Ascending aorta (tissue), 2 donors: ENCODE measurements around the gene MYPN. TPM values are rescaled to one million over a fixed set of nuclear protein-coding genes. Genes with fewer than 3 reads are reported as not detected.
"Not testable (repeated sequence)": the region's sequence is repeated elsewhere in the genome, so short reads cannot be mapped to it uniquely, and the experiment has no call there.

Experiments used
- DNase-seq, 2 donors: peaks; one replicate each; pipeline ENCODE4 v3.0.0-alpha.2; 2019; ENCODE audit warnings: low spot score in 2 of 2
- H3K27ac ChIP-seq, 2 donors: fragments of 200-600 bp; sonication (generic); one replicate each; pipeline ENCODE4 v1.5.1; 2016 to 2017; ENCODE audit warnings: mild to moderate bottlenecking in 1 of 2
- H3K27me3 ChIP-seq: fragments of 200-600 bp; sonication (generic); one replicate; pipeline ENCODE4 v1.5.1; 2017
- H3K36me3 ChIP-seq, 2 donors: fragments of 200-600 bp; sonication (generic); one replicate each; pipeline ENCODE4 v1.5.1; 2016
- H3K4me1 ChIP-seq, 2 donors: fragments of 200-600 bp; sonication (generic); one replicate each; pipeline ENCODE4 v1.5.1; 2016 to 2017; ENCODE audit warnings: mild to moderate bottlenecking in 1 of 2
- H3K4me3 ChIP-seq, 2 donors: fragments of 200-600 bp; sonication (generic); one replicate each; pipeline ENCODE4 v1.5.1; 2016 to 2017; ENCODE audit warnings: mild to moderate bottlenecking in 1 of 2
- H3K9me3 ChIP-seq, 2 donors: fragments of 200-600 bp; sonication (generic); one replicate each; pipeline ENCODE4 v1.5.1; 2016
- intact Hi-C: fragments of 100-400 bp; cut with DNase I; formaldehyde crosslinking; loops from one replicate; pipeline ENCODE4 v1.15.1; 2023
- total RNA-seq: library from RNA; depleted of rRNA; stranded (reverse); fragments of >200 nt; gene quantifications from one replicate; pipeline ENCODE4 v1.1.0, GENCODE V29; 2016
- TF ChIP-seq, protein P1 (sequence below), 3 experiments: fragments of 200-600 bp in 2 of 3; fragments of 450-650 bp in 1 of 3; sonication (generic) in 2 of 3; IDR thresholded peaks; one replicate each; pipeline ENCODE4 v1.5.1; 2016 to 2019; ENCODE audit warnings: antibody characterized with exemption in 3 of 3, mild to moderate bottlenecking in 1 of 3, moderate library complexity in 1 of 3

MYPN gene
- total RNA-seq, 1 donor from 2014 or later: not detected

DNA sequence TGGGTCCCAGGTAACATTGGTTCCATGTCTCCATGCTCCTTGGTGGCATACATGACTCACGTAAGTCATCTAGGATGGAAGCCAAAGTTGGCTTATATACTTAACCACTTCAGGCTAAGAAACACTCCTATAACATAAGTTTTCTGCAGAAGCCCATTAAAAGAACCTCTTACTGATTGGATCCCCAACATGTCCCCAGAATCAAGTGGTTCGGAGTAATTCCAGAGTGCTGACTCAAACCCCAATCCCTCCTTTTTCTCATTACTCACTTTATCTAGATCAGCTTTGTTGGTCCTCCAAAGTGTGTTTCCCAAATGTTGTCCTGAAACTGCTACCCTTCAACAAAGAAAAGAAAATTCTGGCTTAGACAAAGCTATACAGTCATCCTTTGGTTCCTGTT, 132.8 kb downstream of the MYPN start:
- intact Hi-C loops: no loop called here
- Histone ChIP-seq H3K36me3 (no peaks in the 10 kb centered on the region), H3K27me3 (no peaks in the 10 kb centered on the region), H3K27ac (no peak overlapping the region), H3K4me3 (no peak overlapping the region), H3K9me3 (no peaks in the 10 kb centered on the region), H3K4me1 (no peaks in the 10 kb centered on the region)
- DNase-seq: no peak
- TF ChIP-seq, protein P1, sequence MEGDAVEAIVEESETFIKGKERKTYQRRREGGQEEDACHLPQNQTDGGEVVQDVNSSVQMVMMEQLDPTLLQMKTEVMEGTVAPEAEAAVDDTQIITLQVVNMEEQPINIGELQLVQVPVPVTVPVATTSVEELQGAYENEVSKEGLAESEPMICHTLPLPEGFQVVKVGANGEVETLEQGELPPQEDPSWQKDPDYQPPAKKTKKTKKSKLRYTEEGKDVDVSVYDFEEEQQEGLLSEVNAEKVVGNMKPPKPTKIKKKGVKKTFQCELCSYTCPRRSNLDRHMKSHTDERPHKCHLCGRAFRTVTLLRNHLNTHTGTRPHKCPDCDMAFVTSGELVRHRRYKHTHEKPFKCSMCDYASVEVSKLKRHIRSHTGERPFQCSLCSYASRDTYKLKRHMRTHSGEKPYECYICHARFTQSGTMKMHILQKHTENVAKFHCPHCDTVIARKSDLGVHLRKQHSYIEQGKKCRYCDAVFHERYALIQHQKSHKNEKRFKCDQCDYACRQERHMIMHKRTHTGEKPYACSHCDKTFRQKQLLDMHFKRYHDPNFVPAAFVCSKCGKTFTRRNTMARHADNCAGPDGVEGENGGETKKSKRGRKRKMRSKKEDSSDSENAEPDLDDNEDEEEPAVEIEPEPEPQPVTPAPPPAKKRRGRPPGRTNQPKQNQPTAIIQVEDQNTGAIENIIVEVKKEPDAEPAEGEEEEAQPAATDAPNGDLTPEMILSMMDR (IDR thresholded peaks at IDR 0.05): no peak

DNA sequence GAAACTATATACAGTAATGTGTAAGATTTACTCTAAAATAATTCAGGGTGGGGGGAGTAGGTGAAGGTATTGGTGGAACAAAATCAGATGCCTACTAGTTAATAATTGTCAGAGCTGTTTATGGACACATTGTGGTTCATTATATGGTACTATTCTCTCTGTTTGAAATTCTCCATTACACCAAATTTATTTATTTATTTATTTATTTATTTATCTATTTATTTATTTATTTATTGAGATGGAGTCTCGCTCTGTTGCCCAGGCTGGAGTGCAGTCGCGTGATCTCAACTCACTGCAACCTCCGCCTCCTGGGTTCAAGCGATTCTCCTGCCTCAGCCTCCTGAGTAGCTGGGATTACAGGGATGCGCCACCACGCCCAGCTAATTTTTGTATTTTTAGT, 137.1 kb downstream of the MYPN start:
- DNase-seq, H3K27me3 ChIP-seq, H3K4me1 ChIP-seq, H3K36me3 ChIP-seq, H3K27ac ChIP-seq, H3K4me3 ChIP-seq, H3K9me3 ChIP-seq, intact Hi-C loops: not testable (repeated sequence)

DNA sequence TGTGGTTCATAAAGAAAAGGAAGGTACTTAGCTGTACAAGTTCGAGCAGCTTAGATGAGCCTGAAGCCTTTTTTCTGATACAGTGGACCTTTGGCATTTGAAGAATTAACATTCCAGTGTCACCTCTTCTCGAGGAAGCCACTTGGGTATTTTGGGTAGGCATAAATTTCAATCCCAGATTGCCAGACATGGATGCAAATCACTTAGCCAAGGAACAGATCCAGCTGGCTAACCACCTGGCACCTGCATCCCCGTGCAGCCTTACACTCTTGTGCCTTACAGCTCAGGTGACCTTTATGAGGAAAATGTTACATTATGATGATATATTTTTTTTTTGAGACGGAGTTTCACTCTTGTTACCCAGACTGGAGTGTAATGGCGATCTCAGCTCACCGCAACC, 138.6 kb downstream of the MYPN start:
- H3K4me3 ChIP-seq: no peak overlapping the region
- no peak overlapping the region for H3K27ac ChIP-seq
- H3K4me1 ChIP-seq: no peaks in the 10 kb centered on the region
- TF ChIP-seq, protein P1 (IDR thresholded peaks at IDR 0.05): no peak
- no peaks in the 10 kb centered on the region for H3K9me3 ChIP-seq
- no peaks in the 10 kb centered on the region for H3K27me3 ChIP-seq
- intact Hi-C loops: no loop called here
- no peak for DNase-seq
- H3K36me3 ChIP-seq: no peaks in the 10 kb centered on the region

DNA sequence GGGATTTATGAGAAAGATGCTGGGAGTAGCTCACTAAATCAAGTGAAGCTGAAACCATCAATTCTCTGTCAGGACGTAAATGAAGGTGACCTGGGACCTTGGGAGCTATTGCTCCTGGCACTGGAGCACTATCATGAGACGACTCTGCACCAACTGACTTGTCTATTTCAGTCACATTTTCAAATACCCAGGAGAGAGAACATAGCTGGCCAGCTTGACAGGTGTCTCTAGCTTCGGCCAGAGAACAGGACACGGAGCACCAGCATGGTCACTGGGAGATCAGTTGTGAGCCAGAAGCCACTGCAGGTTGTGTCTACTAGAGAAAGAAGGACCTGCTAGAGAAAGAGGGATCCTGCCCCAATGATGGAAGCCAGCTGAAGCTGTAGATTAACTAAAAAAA, 140.0 kb downstream of the MYPN start:
- DNase-seq: no peak
- H3K4me3 ChIP-seq: no peak overlapping the region
- no peaks in the 10 kb centered on the region for H3K27me3 ChIP-seq
- no peaks in the 10 kb centered on the region for H3K9me3 ChIP-seq
- TF ChIP-seq, protein P1 (IDR thresholded peaks at IDR 0.05): no peak
- intact Hi-C loops: no loop called here
- no peaks in the 10 kb centered on the region for H3K4me1 ChIP-seq
- H3K27ac ChIP-seq: no peak overlapping the region
- H3K36me3 ChIP-seq: no peaks in the 10 kb centered on the region

DNA sequence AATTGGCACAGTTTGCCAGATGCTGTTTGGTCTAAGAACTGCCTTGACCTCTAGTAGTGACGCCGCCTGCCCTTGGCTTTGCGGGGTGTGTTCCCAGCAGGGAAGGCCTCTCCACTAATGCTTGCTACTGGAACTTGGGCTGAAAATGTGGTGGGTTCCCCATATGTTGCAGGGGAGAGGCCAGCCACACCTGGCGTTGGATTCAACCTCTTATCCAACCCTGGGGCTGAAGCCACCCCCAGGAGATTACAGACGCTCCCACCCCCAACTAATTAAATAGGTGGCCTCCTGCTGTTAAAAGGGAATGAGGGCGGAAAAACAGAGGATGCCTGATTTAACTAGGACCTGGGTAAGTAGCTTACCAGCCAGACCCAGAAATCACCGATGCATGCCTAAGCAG, 141.9 kb downstream of the MYPN start:
- DNase-seq: no peak
- intact Hi-C loops: no loop called here

DNA sequence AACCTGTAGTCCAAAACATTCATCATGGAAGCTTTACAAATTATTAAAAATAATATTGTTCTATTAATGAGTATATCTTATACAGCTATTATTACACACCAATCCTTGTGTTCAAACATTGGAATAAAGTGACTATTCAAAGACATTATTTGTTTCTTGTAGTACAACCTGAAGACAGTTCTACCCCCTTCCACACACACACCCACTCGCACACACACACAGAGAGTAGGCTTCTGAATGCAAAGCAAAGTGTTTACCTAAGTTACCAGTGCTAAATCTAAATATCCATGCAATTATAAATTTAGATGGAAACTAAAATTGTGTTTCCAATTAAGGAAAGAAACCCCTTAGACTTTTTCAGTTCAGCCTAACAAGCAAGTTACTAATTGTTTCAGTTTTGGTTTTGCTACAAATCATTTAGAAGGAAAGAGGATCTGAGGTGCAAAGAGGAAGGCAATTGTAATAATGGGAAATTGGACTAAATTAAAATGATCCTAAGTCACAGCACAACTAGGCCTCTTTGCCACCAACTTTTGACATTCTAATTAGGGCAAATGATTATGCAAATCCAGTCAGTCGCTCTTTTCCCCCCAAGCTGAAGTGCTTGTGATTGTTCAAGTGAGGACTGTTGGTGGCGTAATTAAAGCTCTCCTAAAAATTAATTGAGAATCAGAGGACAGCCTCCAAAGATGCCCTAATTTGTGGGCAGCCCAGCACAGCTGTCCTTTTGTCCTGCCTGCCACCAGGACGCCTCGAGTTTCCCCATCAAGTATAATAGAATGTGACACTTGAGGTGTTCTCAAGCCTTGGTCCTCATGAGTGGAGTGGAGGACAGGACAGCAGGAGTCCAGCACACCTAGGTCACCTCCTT, 142.6 kb downstream of the MYPN start:
- intact Hi-C loops: no loop called here
- Histone ChIP-seq H3K4me3 (no peak overlapping the region), H3K27me3 (no peaks in the 10 kb centered on the region), H3K36me3 (no peaks in the 10 kb centered on the region), H3K27ac (no peak overlapping the region), H3K9me3 (no peaks in the 10 kb centered on the region), H3K4me1 (no peaks in the 10 kb centered on the region)
- TF ChIP-seq, protein P1 (IDR thresholded peaks at IDR 0.05): no peak
- DNase-seq: no peak

More for the DNA sequence above, 141.9 kb downstream of the MYPN start:
- TF ChIP-seq, protein P1 (IDR thresholded peaks at IDR 0.05): no peak
- H3K36me3 ChIP-seq: no peaks in the 10 kb centered on the region
- no peaks in the 10 kb centered on the region for H3K27me3 ChIP-seq
- no peaks in the 10 kb centered on the region for H3K4me1 ChIP-seq
- H3K27ac ChIP-seq: no peak overlapping the region
- no peak overlapping the region for H3K4me3 ChIP-seq
- H3K9me3 ChIP-seq: no peaks in the 10 kb centered on the region
